HG02763 (cell line): ENCODE measurements around the gene GIT2.
"Not testable (repeated sequence)": the region's sequence is repeated elsewhere in the genome, so short reads cannot be mapped to it uniquely, and the experiment has no call there.

Experiments used
- ATAC-seq: cut with Tn5 transposase; IDR thresholded peaks from one replicate; pipeline ENCODE4 v1.9.1; 2021; ENCODE audit warnings: mild to moderate bottlenecking, moderate library complexity; ENCODE audit not compliant: unreplicated experiment

GIT2 gene

GRCh38 chr12:109925185-109925840, 70.9 kb downstream of the GIT2 start:
- ATAC-seq = no peak

DNA sequence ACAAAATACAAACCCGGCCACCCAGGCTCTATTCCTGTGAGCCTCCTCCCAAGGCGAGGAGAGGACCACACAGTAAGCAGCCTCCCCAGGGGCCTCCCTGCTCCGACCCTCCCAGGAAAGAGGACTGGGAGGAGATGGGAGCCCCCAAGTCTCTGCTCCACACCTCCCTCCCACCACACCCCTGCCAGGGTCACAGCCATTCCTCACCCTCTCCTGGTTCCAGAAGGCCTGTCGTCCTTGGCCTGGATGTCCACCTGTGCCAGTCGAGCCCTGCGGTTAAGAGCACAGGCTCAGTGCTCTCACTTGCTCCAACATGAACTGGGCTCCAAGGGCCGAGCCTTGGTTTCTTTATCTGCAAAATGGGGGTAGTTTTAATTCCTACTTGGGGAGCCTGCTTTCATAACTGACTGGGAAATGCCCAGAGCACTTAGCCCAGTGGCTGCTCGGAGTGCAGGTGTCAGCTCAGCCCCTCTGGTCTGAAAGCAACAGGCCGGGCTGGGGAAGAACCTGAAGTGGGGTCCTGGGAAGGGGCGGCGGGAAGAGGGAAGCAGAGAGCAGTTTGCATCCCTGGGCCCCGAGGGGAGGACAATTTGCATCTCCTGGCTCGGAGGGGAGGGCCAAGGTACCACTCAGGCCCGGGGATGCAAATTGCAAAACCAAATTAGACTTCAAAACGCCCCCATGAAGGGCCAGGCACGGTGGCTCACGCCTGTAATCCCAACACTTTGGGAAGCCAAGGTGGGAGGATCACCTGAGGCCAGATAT, 72.5 kb downstream of the GIT2 start:
- ATAC-seq = no peak

DNA sequence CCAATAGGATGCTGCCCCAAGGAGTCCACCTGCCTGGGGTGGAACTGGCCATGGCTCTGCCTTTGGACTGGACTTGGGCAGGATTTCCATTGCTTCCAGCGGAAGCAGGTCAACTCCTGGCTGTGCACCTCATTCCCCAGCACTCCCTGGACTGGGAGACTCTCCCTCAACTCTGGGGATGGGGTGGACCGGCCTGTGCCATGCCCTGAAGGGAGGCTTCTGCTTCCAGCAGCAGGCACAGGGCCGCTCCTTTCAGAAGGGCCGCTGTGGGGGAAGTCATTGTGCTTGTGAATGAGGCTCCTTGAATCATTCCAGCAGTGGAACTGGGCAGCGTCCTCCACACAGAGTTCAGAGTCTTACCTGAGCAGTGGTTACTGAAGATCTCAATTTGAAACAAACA, 73.1 kb downstream of the GIT2 start:
- ATAC-seq = no peak

DNA sequence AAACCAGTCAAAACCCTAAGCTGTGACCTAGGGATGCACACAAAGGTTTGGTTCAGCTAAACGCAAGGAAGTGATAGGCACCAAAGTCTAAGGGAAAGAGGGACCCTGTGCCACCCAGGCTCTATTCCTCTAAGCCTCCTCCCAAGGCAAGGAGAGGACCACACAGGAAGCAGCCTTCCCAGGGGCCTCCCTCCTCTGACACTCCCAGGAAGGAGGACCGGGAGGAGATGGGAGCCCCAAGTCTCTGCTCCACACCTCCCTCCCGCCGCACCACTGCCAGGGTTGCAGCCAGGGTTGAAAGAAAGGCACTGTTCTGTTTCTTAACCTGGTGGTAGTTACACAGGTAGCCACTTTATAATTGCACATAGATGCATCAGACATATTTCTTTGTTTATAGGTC, 74.2 kb downstream of the GIT2 start:
- ATAC-seq = no peak

DNA sequence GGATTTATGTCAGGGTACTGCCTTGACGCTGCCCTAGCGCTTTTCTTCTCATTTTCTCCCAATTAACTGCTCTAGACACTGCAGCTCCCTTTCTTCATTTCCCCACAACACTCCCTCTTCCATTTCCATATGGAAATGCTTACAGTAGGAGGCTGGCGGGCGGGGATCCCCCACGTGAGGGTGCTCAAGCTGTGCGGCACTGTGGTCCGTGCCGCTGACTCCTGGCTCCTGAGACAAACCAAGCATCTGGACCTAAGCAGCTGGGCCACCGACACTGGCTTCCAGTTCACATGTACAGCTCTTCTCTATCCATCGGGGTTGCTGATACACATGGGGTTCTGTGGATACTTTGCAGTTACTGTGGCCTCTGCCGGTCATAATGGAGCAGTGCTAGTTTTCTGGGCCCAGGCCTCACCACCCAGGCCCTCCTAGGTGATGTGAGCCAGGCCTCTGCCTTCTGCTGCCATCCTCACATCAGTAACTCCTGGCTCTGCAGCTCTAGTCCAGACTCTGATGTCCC, 75.8 kb downstream of the GIT2 start:
- ATAC-seq = no peak

DNA sequence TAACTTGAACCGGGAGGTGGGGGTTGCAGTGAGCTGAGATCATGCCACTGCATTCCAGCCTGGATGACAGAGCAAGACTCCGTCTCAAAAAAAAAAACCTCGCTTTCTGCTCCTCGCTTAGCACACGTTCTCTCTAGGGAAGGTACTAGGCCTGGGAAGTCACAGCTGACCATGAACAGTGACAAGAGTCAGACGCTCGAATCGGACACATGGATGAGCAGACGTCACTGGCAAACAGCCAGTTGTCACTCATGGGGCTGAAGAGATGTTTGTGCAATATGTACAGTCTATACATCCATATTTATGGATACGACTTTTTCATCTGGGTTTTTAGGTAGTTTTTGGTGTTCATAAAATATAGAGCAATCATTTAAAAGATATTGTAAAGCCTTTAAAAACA, 76.7 kb downstream of the GIT2 start:
- ATAC-seq = no peak

- no peak for ATAC-seq
Observed at GRCh38 chr12:109916045-109916444, 80.1 kb downstream of the GIT2 start.

DNA sequence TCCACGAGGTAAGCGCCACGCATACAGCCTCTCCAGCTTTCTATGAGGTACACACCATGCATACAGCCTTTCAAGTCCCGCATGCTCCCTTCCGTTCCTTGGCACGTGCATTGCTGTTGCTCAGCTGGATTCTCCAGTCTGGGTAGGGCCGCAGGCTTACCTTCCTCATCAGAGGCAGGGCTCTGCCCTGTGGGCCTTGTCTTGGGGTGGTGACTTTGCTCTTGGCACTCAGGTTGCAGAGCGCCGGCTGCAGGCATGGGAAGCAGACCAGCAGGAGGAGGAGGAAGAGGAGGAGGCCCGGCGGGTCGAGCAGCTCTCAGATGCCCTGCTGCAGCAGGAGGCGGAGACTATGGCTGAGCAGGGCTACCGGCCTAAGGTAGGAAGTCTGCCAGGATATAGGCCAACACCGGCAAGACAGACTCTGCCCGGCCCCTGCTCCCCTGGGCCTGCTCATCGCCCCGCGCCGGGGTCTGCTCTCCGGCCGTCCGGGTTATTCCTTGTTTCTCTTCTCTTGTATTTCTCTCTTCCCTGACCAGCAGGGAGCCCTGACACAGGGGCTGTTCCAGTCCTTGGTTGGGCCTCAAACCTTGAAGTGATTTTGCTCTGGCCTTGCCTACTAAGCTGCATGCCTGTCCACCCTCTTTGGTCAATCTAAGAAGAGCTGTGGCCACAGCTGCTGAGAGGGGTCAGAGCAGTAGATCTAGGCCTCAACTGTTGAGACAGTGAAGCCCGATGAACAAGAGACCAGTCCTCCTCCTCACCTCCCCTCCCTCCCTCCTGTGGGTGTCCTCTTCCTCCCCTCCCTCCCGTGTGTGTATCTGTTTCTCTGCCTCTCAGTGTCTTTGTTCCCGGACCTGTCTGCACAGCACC, 80.8 kb downstream of the GIT2 start:
- no peak for ATAC-seq

DNA sequence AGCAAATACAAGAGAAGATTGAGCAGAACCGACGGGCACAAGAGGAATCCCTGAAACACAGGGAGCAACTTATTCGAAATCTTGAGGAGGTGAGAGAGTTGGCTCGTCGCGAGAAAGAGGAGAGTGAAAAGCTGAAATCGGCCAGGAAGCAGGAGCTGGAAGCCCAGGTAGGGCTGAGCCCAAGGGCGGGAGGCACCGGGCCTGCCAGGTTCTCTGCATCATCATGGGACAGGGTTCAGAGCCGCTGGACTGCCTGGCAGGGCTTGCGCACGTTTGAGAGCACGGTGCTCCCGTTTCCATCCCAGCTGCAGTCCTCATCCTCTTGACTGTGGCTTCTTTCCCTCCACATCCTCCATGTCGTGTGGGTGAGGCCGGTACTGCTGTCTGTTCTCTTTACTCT, 81.7 kb downstream of the GIT2 start:
- ATAC-seq = no peak

DNA sequence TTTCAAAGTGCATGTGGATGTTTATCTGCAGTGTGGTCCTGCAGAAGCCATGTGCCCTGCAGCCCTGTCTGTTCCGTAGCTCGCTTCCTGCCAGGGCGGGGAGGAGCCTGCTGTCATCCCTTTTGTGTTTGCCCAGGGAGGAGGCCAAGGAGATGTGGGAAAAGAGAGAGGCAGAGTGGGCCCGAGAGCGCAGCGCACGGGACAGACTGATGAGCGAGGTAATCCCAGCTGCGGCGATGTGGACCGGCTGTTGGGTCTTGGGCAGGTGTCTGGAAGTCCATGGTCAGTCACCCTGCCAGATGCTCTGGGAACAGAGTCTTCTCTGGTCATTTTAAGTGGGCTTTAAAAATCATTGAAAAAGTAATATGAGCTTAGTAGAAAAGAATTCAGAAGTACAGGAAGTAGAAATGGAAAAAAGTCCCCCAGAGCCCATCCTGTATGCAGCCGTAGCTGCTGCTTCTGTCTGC, 83.3 kb downstream of the GIT2 start:
- ATAC-seq = no peak

DNA sequence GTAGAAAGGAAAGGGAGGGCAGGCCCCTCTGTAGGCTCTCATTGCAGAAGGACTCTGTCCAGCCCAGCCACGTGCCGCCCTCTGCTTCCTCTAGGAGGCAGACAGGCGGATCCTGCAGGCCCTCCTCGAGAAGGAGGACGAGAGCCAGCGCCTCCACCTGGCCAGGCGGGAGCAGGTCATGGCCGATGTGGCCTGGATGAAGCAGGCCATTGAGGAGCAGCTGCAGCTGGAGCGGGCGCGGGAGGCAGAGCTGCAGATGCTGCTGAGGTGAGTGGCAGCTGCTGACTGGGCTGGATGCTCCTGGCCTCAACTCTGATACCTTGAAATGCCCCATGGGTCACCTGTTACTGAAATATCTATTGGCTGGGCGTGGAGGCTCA, 85.2 kb downstream of the GIT2 start:
- no peak for ATAC-seq

DNA sequence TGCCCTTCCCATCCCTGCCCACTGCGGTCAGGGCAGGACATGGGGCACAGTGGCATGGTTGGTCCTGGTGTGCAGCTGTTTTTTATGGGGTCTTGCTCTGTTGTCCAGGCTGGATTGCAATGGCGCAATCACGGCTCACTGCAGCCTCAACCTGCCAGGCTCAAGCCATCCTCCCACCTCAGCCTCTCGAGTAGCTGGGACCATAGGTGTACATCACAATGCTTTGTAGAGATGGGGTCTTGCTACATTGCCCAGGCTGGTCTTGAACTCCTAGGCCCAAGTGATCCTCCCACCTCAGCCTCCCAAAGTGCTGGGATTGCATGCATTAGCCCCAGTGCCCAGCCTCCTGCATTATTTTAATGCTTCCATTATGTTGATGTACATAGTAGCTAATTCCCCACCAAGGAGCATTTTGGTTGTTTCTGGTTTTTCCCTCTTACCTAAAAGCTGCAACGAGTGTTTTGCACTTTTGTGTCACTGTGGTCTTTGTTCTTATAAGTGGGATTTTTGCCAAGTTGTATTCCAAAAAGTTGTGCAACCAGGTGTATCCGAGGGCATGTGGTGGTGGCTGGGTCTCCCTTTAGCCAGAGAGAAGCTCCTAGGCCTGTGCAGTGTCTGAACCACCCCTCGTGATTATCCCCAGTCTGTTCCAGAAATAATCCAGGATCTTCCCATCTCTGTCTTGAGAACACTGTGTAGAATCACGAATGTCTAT, 85.8 kb downstream of the GIT2 start:
- no peak for ATAC-seq

DNA sequence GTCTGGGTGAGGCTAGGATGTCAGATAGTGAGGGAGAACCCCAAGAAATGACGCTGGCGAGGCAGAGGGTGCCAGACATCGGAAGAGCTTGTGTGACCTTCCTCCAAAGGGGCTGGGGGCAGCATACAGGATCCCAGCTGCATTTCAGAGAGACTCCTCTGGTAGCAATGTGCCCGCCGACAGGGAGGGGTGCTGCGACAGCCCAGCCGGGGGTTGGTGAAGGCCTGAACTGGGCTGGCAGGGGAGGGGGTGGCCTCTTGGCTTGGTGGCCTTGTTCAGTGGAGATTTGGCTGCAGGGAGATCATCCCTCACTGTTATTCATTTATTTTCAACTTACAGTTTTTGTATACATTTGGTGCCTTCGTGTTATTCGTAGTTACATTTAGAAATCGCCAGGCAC, 90.9 kb downstream of the GIT2 start:
- ATAC-seq = no peak

DNA sequence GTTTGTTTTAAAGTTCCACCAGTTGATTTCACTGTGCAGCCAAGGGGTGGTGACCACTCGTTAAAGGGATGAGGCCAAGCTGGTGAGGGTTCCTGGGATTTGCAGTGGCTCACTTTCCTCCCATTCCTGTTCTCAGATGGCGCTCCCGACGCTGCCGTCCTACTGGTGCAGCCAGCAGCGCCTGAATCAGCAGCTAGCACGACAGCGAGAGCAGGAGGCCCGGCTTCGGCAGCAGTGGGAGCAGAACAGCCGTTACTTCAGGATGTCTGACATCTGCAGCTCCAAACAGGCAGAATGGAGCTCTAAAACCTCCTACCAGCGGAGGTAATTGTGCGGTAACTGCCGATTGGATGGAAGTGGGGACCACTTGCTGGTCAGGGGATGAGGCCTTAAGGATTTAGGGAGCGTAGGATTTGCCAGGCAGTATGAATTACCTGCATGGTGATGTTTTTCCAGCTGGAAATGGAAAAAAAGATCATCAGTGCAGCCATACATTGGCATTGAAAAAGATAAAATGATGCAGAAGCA, 93.2 kb downstream of the GIT2 start:
- ATAC-seq = no peak

DNA sequence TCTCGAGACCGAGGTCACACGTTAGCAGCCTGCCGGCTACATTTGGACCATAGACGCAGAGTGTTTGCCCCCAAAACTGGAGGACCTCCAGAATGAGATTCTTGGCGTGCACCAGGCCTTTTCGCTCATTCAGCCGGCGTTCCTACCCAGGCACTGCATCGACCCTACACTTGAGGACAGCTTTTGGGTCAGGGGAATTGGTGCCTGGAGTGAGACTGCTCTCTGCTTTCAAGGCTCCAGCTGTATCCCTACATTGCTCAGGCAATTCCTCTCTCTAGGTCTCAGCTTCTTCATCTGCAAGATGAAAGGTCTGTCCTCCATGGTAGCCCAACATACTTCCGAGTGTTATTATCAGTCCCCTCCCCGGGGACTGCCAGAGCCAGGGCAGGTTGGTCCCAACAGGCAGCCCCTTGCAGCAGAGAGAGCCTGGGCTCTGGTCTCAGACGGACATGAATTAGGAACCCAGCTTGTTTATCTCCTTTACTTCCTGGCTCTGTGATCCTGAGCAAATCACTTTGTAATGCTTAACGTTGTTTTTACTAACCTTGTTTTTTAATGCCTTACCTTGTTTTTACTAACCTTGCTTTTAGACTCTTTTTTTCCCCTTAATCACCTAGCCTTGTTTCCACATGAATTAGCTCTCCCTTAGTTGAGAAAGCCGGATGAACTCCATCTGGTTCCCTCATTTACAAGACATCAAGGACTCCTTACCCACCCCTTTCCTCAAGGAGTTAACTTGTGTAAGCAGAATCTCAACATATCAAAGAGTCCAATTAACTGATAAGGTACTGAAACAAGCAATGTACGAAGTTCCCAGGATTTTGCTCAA, 95.2 kb downstream of the GIT2 start:
- ATAC-seq = no peak

DNA sequence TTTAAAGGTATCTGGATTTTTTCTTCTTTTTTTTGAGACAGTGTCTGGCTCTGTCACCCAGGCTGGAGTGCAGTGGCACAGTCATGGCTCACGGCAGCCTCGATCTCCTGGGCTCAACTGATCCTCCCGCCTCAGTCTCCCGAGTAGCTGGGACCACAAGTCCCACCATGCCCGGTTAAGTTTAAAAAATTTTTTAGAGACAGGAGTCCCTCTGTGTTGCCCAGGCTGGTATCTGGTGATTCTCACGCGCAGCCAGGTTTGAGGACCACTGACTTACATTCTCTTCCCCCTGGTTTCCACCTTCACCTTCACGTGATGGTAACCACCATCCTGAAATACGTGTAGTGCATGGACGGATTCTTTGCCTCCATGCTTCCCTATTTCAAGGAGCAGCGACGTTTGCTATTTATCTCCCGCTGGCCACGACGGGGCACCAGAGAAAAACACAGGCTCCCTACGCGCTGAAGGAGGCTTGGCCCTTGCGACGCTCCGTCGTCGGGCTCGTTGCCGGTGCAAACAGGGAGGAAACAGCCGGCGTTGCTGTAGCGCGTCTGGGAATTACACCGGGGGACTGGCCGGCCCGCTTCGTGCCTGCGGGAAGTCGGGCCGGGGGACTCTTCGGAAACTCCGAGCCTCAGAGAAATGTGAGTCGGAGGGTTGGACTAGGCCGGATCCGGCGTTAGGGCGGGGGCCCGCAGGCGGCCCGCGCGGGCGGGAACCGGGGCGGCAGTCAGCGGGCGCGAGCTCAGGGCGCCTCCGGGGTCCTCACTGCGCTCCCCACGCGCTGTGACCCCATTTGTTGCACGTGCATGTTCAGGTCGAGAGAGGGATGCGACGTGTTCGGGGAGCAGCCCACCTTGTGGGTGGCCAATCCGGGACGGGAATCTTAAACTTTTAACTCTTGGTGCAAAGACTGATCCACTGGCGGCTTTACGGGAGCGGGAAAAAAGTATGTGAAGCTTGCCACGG, 96.1 kb downstream of the GIT2 start, which contains the start of gene TCHP:
Gene TCHP (plus strand): TSS at position 492 of the 969 bp plus-strand sequence. CDS start 2,753 bp downstream, outside the sequence.
- ATAC-seq = peak; percentile 74

DNA sequence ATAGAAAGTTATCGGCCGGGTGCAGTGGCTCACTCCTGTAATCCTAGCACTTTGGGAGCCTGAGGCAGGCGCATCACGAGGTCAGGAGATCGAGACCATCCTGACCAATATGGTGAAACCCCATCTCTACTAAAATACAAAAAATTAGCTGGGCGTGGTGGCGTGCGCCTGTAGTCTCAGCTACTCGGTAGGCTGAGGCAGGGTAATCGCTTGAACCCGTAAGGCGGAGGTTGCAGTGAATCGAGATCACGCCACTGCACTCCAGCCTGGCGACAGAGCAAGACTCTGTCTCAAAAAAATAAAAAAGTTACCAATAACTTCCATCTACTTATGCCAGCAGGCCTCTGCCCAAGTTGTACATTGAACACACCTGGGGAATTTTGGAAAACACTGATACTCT, 96.8 kb downstream of the GIT2 start:
- not testable (repeated sequence) for ATAC-seq

GRCh38 chr12:109897029-109897428, 99.1 kb downstream of the GIT2 start:
- no peak for ATAC-seq
